ENCODE data around the gene TMSB10.

- no peak for TF ChIP-seq SP1 (IDR thresholded peaks at IDR 0.05)
- TF ChIP-seq FOXM1 (IDR thresholded peaks at IDR 0.05; ENCODE audit: borderline replicate concordance): no peak
- TF ChIP-seq LEF1 (IDR thresholded peaks at IDR 0.05; ENCODE audit: borderline replicate concordance): no peak
- TF ChIP-seq TARDBP (IDR thresholded peaks at IDR 0.05): no peak
- TF ChIP-seq FOXA1 (IDR thresholded peaks at IDR 0.05): no peak
- TF ChIP-seq BHLHE40 (IDR thresholded peaks at IDR 0.05; ENCODE audit: borderline replicate concordance): no peak
- TF ChIP-seq SUZ12 (IDR thresholded peaks at IDR 0.05): no peak
- no peak for TF ChIP-seq CTBP1 (IDR thresholded peaks at IDR 0.05; ENCODE audit: borderline replicate concordance)
- TF ChIP-seq NFRKB (IDR thresholded peaks at IDR 0.05): no peak
- TF ChIP-seq ELF4 (IDR thresholded peaks at IDR 0.05): no peak
- no peak for TF ChIP-seq ARNT (IDR thresholded peaks at IDR 0.05)
- no peak for TF ChIP-seq HDGF (IDR thresholded peaks at IDR 0.05; ENCODE audit: borderline replicate concordance)
Measured at GRCh38 chr2:84902526-84902925, 2.9 kb upstream of the TMSB10 start.

Measured in HEK293T (cell line).